A673 (cell line): ENCODE results near the gene MAN1B1.

Experiments
- CTCF ChIP-seq: fragments of 300-800, 200-600 bp; sonication (generic); conservative IDR thresholded peaks from 2 replicates; pipeline ENCODE4 v1.5.1; 2017; ENCODE audit warnings: low read depth, mild to moderate bottlenecking, antibody characterized with exemption, low read length, moderate library complexity, mixed read lengths
- EZH2 ChIP-seq: fragments of 200-600 bp; sonication (generic); IDR thresholded peaks from 2 replicates; pipeline ENCODE4 v1.6.1; 2017; ENCODE audit warnings: borderline replicate concordance, low read depth, mild to moderate bottlenecking, mixed read lengths, antibody characterized with exemption, low read length; ENCODE audit not compliant: poor library complexity, severe bottlenecking

GRCh38 chr9:137129456-137130175 lies 42.8 kb downstream of the MAN1B1 start:
- no peak for TF ChIP-seq CTCF
- no peak for TF ChIP-seq EZH2
